Parathyroid adenoma (tissue), 2 donors: ENCODE results near the gene FADD.

Experiments
- H2AFZ ChIP-seq: fragments of 300-600 bp; sonication (generic); one replicate; pipeline ENCODE4 v1.7.0; 2017; ENCODE audit warnings: antibody characterized with exemption, mild to moderate bottlenecking
- H3K27ac ChIP-seq: fragments of 300-600 bp; sonication (generic); one replicate; pipeline ENCODE4 v1.7.0; 2017
- H3K27me3 ChIP-seq: fragments of 300-600 bp; sonication (generic); one replicate; pipeline ENCODE4 v1.7.0; 2017; ENCODE audit warnings: low read length; ENCODE audit not compliant: control insufficient read depth, insufficient read depth
- H3K36me3 ChIP-seq: fragments of 300-600 bp; sonication (generic); one replicate; pipeline ENCODE4 v1.7.0; 2017; ENCODE audit warnings: low read length; ENCODE audit not compliant: control insufficient read depth, insufficient read depth
- H3K4me1 ChIP-seq: fragments of 300-600 bp; sonication (generic); one replicate; pipeline ENCODE4 v1.7.0; 2017; ENCODE audit warnings: control low read depth
- H3K4me2 ChIP-seq: fragments of 300-600 bp; sonication (generic); one replicate; pipeline ENCODE4 v1.7.0; 2017; ENCODE audit warnings: low read length
- H3K4me3 ChIP-seq: fragments of 300-600 bp; sonication (generic); one replicate; pipeline ENCODE4 v1.7.0; 2017; ENCODE audit warnings: low read depth, low read length
- H3K79me2 ChIP-seq: fragments of 300-600 bp; sonication (generic); one replicate; pipeline ENCODE4 v1.7.0; 2017; ENCODE audit warnings: control low read depth
- H3K9ac ChIP-seq: fragments of 300-600 bp; sonication (generic); one replicate; pipeline ENCODE4 v1.7.0; 2017; ENCODE audit warnings: mild to moderate bottlenecking
- H3K9me3 ChIP-seq: fragments of 300-600 bp; sonication (generic); one replicate; pipeline ENCODE4 v1.7.0; 2017; ENCODE audit warnings: low read length; ENCODE audit not compliant: control insufficient read depth
- TF ChIP-seq, protein P1 (sequence below): fragments of 300-600 bp; sonication (generic); IDR thresholded peaks from one replicate; pipeline ENCODE4 v1.7.0; 2017; ENCODE audit warnings: antibody characterized with exemption, mild to moderate bottlenecking
- donor health status: primary hyperparathyroidism.

The FADD gene

DNA sequence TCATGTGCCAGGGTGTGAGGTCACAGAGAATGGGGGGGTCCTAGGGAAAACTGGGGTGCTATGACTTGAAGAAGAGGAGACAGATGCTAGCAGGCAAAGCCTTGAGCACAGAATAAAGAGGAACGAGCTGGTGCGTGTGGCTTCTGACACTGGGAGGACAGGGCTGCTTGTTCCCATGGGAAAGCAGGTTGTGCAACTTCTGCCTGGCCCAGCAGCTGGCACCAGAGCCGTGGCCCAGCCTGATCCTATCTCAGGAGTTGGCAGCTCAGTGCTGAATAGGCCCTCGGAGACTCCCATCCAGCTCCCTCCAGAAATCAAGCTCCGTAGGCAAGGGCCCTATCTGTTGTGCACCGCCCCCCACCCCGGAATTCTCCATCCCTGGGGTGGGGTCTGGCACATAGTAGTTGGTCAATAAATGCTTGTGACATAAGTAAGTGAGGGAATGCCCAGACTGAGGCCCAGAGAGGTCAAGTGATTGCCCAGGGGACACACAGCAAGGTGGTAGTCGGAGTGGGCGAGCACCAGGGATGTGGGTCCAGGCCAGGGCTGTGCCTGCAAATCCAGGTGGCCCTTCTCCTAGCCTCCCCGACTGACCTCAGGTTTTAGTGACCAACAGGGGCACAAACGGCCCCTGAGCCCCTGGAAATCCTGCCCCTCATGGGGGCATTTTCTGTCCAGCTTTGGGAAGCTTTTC, 19.5 kb upstream of the FADD start:
- H3K4me2 ChIP-seq = no peak overlapping the region
- peak overlapping the region; percentile 17 for H3K27ac ChIP-seq
- H3K4me3 ChIP-seq = no peak overlapping the region
- TF ChIP-seq, protein P1, sequence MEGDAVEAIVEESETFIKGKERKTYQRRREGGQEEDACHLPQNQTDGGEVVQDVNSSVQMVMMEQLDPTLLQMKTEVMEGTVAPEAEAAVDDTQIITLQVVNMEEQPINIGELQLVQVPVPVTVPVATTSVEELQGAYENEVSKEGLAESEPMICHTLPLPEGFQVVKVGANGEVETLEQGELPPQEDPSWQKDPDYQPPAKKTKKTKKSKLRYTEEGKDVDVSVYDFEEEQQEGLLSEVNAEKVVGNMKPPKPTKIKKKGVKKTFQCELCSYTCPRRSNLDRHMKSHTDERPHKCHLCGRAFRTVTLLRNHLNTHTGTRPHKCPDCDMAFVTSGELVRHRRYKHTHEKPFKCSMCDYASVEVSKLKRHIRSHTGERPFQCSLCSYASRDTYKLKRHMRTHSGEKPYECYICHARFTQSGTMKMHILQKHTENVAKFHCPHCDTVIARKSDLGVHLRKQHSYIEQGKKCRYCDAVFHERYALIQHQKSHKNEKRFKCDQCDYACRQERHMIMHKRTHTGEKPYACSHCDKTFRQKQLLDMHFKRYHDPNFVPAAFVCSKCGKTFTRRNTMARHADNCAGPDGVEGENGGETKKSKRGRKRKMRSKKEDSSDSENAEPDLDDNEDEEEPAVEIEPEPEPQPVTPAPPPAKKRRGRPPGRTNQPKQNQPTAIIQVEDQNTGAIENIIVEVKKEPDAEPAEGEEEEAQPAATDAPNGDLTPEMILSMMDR = no peak
- H3K9ac ChIP-seq = no peak overlapping the region
- H3K79me2 ChIP-seq = no peaks in the 10 kb centered on the region
- H3K36me3 ChIP-seq = no peaks in the 10 kb centered on the region
- no peak overlapping the region for H2AFZ ChIP-seq
- no peaks in the 10 kb centered on the region for H3K9me3 ChIP-seq
- peaks cover 4% of the 10 kb centered on the region for H3K4me1 ChIP-seq
- no peaks in the 10 kb centered on the region for H3K27me3 ChIP-seq

- H2AFZ ChIP-seq = no peak overlapping the region
- H3K27me3 ChIP-seq = no peaks in the 10 kb centered on the region
- H3K4me3 ChIP-seq = no peak overlapping the region
- no peak overlapping the region for H3K4me2 ChIP-seq
- H3K9ac ChIP-seq = no peak overlapping the region
- TF ChIP-seq, protein P1 = no peak
- no peaks in the 10 kb centered on the region for H3K9me3 ChIP-seq
- no peak overlapping the region for H3K27ac ChIP-seq
- no peaks in the 10 kb centered on the region for H3K36me3 ChIP-seq
- H3K4me1 ChIP-seq = peaks cover 4% of the 10 kb centered on the region
- no peaks in the 10 kb centered on the region for H3K79me2 ChIP-seq
These were observed 18.7 kb upstream of the FADD start for GRCh38 chr11:70184396-70184795.

- Histone ChIP-seq H3K4me1 (peaks cover 4% of the 10 kb centered on the region), H3K9ac (no peak overlapping the region), H3K27ac (no peak overlapping the region), H3K4me3 (no peak overlapping the region), H2AFZ (no peak overlapping the region), H3K79me2 (no peaks in the 10 kb centered on the region), H3K4me2 (no peak overlapping the region), H3K27me3 (no peaks in the 10 kb centered on the region), H3K36me3 (no peaks in the 10 kb centered on the region), H3K9me3 (no peaks in the 10 kb centered on the region)
- TF ChIP-seq, protein P1 = no peak
These were observed 17.6 kb upstream of the FADD start for GRCh38 chr11:70185348-70186055.

GRCh38 chr11:70186420-70186819, 16.7 kb upstream of the FADD start:
- Histone ChIP-seq H3K4me3 (no peak overlapping the region), H3K79me2 (no peaks in the 10 kb centered on the region), H3K36me3 (no peaks in the 10 kb centered on the region), H3K9ac (no peak overlapping the region), H3K4me1 (peaks cover 4% of the 10 kb centered on the region), H2AFZ (no peak overlapping the region), H3K27me3 (no peaks in the 10 kb centered on the region), H3K9me3 (no peaks in the 10 kb centered on the region), H3K4me2 (no peak overlapping the region), H3K27ac (no peak overlapping the region)
- TF ChIP-seq, protein P1 = no peak
